HG03457 (cell line): ENCODE data around the gene NTN5.
"Not testable (repeated sequence)": the region's sequence is repeated elsewhere in the genome, so short reads cannot be mapped to it uniquely, and the experiment has no call there.

Experiments used
- ATAC-seq: cut with Tn5 transposase; IDR thresholded peaks from one replicate; pipeline ENCODE4 v1.9.1; 2021; ENCODE audit warnings: moderate number of reproducible peaks; ENCODE audit not compliant: unreplicated experiment

The NTN5 gene

GRCh38 chr19:48698046-48698445 is 25.2 kb upstream of the NTN5 start:
- ATAC-seq, result no peak

DNA sequence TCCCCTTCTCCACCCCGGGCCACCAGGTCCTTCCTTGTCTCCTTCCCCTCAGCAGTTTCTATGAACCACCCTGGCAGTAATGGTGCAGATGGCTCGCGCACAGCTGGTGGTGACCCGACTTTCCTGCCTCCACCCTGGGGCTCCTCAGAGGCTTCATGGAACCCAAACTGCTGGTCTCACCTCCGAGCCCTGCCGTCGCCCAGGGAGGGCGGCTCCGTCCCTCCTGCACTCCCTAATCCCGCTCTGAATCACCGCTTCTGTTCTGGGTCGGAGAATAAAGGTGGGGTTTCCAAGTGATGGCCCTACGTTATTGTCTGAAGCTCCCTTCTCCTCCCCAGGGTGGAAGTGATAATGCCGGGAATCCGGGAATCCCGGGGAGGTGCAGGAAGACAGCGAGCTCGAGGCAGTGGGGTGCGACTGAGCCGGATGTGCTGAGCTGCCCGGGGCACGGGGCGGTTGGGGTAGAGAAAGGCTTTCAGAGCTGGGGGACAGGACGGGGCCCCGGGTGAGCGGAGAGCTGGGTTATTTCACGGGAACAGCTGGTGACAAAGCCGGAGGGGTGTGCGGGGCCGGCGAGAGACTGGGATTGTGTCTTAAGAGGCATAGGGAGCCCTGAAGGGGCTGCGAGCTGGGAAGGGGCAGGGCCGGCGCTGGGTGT is 23.7 kb upstream of the NTN5 start:
- ATAC-seq, result no peak

DNA sequence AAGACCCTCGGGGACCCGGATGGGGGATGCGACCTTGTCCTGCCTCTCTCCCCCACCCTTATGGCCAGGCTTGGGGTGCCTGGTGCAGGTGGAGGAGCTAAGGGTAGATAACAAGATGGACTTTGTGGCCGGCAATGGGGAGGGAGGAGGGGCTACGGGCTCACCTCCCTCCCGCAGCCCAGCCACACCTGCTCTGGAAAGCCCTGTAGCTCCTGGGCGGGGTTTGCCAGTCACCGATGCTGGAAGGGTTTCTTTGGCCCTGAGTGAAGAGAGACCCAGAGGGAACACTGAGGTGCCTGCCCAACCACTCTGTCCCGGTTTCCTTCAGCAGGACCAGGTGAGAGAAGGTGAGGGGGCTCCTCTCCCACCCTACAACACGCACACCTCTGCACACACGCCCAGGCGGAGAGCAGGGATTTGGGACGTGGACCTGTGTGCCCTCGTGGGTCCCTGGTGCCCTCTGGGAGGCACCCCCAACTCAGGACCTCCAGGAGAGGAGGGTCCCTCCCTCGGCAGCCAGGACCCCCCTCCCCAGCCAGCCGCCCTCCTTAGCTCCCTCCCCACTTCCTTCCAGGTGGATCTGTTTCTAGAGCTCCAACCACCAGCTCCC is 23.0 kb upstream of the NTN5 start, which contains the start of gene FUT2:
FUT2 (plus strand) TSS at position 229 of the 610 bp plus-strand sequence. CDS start 6,986 bp downstream, outside the sequence.
- ATAC-seq, result no peak

GRCh38 chr19:48693629-48694028 is 20.8 kb upstream of the NTN5 start:
- not testable (repeated sequence) for ATAC-seq

- ATAC-seq, result no peak
These were observed 16.6 kb upstream of the NTN5 start for GRCh38 chr19:48689449-48689848.

DNA sequence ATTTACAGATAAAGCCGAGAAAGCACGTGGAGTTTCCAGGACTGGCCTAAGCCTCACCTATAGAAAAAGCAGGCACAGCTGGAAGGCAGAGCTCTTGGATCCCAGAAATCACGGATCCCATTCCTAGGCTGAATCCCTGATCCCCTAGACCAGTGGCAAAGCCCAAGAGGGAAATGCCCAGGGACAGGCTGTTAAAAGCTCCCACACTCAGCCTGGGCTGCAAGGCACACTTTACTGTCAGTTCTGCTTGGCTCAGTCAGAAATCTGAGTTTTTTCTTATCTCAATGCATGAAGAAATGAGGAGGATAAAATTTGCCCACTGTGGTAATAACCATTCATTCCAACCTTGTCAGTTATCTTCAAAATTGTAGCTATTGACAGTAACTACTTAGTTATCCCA is 15.0 kb upstream of the NTN5 start:
- ATAC-seq, result no peak

DNA sequence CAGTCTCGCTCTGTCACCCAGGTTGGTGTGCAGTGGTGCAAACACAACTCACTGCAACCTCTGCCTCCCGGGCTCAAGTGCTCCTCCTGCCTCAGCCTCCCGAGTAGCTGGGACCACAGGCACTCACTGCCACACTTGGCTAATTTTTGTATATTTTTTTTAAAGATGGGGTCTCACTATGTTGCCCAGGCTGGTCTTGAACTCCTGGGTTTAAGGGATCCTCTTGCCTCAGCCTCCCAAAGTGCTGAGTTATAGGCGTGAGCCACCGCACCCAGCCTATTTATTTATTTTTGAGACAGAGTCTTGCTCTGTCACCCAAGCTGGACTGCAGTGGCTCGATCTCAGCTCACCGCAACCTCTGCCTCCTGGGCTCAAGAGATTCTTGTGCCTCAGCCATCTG is 13.8 kb upstream of the NTN5 start:
- not testable (repeated sequence) for ATAC-seq

- ATAC-seq, result no peak
These were observed 13.3 kb upstream of the NTN5 start for GRCh38 chr19:48686088-48686487.

DNA sequence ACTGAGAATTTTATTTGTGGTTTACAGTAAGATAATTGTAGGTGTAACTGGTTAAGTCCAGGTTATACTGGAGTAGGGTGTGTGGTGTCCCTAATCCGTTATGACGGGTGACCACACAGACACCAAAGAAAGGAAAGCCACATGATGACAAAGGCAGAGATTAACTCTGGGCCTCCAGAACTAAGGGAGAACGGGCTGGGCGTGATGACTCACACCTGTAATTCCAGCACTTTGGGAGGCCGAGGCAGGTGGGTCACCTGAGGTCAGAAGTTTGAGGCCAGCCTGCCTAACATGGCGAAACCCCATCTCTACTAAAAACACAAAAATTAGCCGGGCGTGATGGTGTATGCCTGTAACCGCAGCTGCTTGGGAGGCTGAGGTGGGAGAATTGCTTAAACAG is 12.8 kb upstream of the NTN5 start:
- ATAC-seq, result no peak

- ATAC-seq, result no peak
These were observed 10.5 kb upstream of the NTN5 start for GRCh38 chr19:48683349-48683748.

DNA sequence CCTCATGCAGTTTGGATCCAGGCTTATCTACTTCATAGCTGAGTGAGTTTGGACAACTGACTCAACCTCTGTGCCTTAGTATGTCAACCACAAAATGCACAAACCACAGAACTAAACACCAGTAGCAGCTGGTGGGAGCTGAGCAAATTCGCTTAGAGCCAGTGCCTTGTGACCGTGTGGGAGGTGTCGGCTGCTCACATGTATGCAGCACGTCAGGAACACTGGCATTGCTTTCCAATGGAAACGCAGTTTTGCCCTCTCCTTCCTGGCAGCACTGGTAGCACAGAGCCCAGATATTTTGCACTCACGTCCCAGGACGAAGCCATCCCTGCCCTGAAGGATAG is 8.3 kb upstream of the NTN5 start:
- ATAC-seq, result no peak

- ATAC-seq, result no peak
These were observed 7.8 kb upstream of the NTN5 start for GRCh38 chr19:48680436-48681126.

GRCh38 chr19:48680006-48680405 is 7.2 kb upstream of the NTN5 start:
- not testable (repeated sequence) for ATAC-seq

- ATAC-seq, result no peak
These were observed 5.4 kb upstream of the NTN5 start for GRCh38 chr19:48678201-48678600.

GRCh38 chr19:48676887-48677286 is 4.1 kb upstream of the NTN5 start:
- ATAC-seq, result no peak

DNA sequence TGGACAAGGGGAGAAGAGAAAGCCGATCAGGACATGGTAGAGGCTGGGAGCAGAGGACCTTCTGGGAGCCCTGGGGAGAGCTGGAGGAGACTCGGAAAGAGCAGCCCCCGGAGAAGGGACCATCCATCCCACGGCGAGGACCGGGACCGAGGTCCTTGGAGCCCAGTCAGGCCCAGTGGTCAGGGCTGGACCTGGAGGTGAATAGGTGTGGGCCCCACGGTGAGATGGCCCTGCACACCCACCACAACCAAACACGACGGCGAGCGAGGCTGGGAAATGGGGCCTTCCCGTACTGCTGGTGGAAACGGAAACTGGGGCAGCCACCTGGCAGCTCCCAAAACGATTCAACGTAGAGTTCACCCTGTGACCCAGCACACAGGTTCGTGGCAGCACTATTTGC is 3.7 kb upstream of the NTN5 start:
- no peak for ATAC-seq

DNA sequence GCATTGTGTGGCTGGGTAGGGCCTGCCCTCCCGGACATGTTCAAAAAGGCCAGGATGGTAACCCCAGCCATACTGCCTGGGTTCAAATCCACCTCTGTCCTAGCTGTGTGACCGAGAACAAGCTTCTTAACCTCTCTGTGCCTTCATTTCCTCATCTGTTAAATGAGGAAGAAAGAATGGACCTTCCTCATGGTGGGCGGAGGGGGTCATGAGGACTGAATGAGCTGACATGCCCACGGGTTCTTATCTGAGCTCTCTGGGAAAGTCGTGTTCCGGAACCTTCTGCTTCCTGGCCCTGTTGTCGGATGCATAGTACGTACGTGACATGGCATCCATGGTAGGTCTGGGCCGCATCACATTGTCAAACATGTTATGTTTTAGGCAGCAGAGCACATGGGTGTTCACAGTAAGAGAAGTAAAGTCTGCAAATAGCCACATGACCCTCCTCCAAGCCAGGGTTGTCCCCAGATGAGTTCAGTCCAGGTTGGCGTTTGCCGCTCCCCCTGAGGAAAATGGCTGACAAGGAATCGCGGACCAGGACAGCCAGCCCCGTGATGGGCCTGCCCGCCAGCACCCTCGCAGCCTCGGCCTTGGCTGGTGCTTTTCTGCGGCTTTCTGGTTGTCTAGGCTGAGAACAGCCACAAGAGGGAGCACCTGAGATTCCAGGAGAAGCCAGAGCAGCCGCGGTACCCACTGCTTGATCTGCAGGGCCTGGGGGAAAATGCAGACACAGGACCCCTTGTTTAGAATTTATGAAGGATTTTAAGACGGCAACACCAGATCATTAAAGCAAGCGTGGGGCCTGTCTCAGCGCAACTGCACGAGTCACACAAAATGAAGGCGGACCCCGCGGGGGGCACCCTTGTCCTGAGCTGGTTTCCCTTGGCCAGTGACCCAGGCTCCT is 2.4 kb upstream of the NTN5 start:
- no peak for ATAC-seq

DNA sequence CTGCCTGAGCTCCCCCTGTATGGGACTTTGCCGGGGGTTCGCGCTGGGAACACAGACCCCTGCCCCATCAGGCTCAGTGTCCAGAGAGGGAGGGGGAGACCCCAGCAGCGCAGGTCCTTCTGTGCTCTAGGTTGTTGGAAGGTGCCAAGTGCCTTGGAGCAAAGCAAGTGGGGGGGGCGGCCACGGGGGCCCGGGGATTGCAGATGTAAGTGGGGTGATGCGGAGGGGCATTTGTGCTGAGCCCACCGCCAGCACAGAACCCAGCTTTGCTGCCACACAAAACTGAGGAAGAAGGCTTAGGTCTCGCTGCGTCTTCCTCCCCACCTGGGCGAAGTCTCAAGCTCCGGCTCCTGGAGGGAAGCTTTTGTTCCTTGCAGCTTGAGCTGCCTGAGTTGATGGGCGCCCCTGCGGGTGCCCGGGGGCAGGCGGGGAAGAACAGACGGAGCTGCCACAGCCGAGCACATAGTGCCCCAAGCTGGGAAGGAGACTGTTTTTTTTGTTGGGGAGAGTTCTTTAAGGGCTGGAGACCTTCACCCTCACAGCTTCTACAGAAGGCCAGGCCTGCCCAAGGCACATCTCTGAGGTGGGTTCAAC is 1.5 kb upstream of the NTN5 start:
- no peak for ATAC-seq

DNA sequence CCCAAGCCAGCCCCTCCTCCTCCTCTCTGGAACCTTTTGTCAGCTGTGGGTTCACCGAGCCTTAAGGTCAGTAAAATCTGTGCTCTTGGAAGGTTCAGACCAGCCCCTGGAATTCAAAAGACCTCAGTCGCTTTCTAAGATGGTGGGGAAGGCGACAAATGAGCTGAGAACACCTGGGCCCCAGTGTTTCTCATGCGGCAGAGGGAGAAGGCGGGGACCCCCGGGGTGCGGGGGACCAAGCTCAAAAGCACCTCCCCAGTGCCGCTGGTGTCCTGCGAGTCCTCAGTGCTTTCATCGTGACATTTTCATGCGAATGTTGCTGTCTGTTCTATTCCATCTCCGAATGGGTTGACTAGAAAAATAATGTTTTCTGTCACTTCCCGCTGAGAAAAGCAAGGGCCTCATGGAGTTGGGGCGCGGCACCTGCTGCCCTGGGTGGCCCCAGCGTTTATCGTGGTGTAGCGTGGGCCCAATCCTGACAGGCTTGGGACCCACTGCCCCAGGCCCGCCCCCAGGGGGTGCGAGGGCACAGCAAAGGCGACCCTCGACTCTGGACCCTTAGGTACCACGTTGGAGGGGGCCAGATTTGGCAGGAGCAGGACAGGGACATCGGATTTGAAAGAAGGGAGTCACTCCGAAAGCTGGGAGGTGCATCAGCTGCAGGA is 751 bp upstream of the NTN5 start:
- no peak for ATAC-seq

DNA sequence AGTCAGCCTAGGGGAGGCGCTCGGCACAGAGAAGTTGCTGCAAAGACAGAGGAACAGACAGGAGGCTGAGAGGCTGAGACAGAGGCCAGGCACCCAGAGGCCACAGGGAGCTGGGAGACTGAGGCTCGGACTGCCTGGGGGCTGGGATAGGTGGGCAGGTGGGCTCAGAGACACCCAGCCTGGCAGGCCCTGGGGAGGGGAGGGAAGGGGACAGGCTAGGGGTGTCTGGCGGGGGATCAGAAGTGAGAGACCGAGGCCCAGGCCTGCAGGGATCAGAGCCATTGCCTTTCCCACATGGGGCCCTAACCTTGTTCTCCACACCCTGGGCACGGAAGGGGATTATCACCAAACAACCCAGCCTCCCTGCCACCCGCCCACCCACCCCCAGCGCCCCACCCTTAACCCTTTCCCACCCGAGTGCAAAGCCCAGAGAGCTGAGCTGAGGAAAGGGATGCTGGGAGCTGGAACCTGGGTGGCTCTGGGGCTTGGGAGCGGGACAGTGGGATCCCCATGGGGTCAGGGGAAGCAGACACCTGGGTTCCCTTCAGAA is 1.3 kb downstream of the NTN5 start:
- no peak for ATAC-seq
